ENCODE data around the gene KCNJ9. TPM values are rescaled to one million over a fixed set of nuclear protein-coding genes. Genes with fewer than 3 reads are reported as not detected.

Gene KCNJ9
- total RNA-seq, 1 donor from 2014 or later = 0.18 TPM

DNA sequence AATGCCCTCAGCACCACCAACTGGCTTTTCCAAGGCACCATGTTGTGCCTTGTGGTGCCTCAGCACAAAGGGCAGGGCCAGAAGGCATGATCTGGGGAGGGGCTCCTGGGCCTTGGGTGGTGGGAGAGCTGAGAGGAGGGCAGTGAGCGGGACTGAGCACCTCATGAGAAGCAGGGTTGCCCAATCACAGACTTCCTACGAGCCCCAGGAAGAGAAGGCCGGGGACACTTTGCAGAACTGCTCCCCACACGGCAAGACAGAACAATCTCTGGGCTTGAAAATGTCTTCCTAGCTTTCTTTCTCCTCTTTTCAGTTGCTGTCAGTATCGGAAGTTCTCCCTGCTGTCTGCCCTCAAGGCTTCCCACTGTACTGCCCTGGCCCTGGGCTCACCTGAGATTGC, 18.2 kb upstream of the KCNJ9 start:
- ATAC-seq = no peak
- intact Hi-C loops (cut with DNase I) = no loop called here
- no peak for DNase-seq (ENCODE audit: low spot score)

DNA sequence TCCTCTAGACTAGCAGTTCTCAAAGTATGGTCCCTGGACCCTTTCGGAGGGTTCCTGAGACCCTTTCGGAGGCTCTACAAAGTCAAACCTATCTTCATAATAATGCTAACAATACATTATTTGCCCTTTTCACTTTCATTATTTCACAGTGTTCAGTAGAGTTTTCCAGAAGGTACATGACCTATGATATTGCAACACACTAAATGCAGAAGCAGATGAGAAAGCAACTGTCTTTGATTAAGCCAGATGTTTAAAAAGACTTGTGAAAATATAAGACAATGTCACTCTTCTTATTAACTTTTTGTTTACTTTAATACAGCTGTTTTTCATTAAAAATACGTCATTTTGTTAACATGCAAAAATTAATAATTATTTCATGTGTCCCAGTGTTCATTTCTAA, 17.2 kb upstream of the KCNJ9 start:
- intact Hi-C loops (cut with DNase I) = no loop called here
- ATAC-seq (no peak), DNase-seq (ENCODE audit: low spot score) (no peak)

DNA sequence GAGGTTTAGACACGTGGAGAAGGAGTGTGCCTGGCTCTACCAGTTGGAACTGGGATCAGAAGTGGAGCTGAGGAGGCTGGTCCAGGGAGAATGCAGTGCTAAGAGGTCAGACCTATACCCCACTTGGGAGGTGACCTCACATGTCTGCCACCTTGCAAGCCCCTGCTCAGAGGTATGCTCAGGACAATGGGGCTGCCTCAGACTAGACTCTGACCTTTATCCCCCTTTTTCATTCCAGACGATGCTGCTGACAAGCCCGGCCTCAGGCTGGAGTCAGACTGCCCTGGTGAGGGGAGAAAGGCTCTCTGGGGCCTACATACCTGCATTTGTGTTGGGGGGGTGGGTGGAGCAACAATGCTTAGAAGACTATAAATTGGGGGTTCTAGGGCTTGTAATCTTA, 16.6 kb upstream of the KCNJ9 start:
- intact Hi-C loops (cut with DNase I) = no loop called here

DNA sequence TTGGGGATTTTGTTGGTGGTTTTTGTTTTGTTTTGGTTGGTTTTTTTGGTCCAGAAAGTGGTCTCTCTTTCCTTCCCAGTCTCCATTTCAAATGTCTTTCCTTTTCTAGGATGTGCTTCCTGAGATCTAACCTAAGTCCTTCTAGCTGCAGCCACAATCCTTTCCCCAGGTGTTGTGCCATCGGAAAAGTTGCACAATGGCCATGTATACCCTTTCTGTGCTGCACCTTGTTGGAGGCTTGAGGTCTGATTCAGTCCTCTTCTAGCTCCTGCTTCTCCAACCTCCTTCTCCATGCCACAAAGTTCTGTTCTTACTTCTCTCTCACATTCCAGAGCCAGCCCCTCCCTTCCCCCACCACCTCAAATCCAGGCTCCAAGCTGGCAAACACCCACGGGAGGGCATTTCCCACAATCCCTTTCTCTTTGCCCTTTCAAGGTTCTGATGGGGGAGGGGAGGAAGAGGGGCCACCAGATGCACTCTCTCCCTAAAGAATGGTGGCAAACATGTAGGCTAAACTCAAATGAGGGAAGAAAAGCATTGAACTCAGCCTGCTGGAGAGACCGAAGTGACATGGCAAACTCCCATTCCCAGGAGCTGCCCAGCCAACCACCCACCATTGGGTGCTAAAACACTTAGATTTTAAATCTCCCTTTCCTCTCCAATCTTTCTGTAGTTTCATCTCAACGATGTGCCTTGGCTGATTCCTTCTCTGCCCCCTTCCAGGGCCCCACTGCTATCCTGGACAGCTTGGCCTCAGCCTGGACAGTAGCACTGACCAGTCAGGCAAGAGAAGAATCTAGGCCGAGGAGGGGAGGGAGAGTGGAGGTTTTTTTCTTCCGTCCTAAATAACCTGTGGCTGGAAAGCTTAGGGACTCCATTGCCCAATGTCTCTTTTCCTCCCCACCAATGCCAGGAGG, 14.3 kb upstream of the KCNJ9 start:
- DNase-seq (ENCODE audit: low spot score) (no peak), ATAC-seq (no peak)
- intact Hi-C loops (cut with DNase I) = no loop called here

More for the DNA sequence above, 16.6 kb upstream of the KCNJ9 start:
- ATAC-seq (peak; percentile 17), DNase-seq (ENCODE audit: low spot score) (no peak)

DNA sequence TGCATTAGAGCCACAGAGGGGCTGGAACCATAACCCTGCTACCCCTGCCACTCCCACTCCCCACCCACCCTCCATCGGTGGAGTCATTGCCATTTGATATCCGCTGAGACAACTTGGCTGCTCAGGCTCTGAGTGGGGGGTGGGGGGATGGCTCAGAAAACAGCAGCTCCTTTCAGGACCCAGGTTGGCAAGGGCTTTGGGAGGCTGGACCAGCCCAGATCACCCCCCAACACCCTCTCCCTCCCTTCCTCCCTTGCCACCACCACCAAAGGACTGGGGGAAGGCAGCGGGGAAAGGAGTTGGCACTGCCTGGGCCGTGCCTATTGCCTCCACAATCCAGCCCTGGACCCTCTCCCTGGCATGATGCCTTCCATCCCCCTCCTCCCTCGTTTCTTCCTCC, 13.1 kb upstream of the KCNJ9 start:
- peak; percentile 25 for ATAC-seq
- intact Hi-C loops (cut with DNase I) = no loop called here
- peak; percentile 71 for DNase-seq (ENCODE audit: low spot score)

DNA sequence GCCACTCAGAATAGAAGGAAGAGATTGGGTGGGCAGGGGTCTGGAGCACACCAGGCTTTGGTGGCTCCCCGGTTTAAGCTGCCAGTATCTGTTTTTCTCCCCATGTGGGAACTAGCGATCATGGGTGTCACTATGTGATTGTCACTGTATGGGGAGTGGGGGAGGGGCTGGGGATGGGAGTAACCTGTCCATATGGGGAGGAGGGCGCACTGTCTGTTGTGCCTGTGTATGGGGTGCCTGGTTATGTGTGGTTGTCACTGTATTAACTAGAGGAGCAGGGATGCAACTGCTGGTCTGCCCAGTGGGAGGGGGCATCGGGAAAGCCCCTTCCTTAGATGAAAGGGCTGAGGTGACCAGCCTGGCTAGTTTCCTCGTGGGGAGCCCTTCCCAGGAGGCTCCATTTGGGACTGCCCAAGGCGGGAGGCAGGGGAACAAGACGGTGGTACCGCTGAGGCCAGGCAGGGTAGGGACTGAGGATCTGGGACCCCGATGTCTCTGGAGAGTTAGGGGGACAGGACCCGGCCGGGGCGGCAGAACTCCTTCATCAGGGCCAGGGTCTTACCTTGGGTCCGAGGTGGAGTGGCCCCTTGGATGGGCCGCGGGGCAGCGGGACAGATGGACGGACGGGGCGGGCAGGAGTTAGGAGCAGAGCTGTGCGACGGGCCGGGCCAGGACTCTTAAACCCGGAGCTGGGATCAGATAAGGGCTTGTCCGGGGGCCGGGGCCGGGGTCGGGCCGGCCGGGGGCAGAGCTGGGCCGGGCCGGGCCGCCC, 11.7 kb upstream of the KCNJ9 start, which contains the start of gene KCNJ10:
KCNJ10 (minus strand) TSS at position 701 of the 772 bp plus-strand sequence. CDS start 27,628 bp downstream, outside the sequence.
- intact Hi-C loops (cut with DNase I) = no loop called here
- DNase-seq (ENCODE audit: low spot score) = no peak
- ATAC-seq = no peak

DNA sequence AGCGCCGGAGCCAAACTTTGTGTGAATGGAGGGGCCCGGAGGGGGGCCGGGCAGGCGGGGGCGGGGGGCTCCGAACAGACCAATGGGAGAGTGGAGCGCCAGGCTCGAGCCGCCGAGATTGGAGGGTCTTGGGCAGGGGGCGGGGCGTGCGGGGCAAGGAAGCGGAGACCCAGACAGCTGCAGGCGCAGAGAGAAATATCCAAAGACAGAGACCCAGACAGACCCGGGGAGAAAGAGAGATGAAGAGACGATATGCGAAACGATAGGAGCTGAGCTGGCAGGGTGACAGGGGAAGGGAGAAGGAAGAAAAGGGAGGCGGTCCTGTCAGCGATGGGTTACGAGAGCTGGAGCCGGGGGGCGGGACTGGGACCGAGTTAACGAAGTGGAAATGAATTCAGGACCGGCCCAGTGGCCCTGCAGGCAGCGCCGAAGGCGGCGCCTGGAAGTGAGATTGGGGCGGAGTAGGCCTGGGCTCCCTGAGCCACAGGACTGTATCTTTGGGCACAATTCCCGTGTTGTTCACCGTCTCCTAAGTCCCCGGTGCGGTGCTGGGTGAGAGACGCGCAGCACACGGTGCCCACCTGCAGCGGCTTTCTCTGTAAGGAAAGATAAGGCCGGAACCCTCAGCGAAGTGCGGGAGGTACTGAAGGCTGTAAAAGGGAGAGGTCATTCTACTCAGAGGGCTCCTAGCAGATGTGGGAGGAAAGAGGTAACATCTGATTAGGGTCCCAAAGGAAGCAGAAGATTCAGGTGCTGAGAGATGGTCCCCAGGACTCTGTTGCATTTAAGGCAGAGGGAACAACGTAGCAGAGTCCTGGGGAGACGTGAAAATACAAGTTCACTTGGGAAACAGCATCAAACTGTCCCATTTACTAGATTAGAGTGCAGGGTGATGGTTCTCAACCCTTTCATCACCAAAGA, 10.8 kb upstream of the KCNJ9 start:
- DNase-seq (ENCODE audit: low spot score) (peak; percentile 88), ATAC-seq (peak; percentile 92)
- intact Hi-C loops (cut with DNase I) = no loop called here

DNA sequence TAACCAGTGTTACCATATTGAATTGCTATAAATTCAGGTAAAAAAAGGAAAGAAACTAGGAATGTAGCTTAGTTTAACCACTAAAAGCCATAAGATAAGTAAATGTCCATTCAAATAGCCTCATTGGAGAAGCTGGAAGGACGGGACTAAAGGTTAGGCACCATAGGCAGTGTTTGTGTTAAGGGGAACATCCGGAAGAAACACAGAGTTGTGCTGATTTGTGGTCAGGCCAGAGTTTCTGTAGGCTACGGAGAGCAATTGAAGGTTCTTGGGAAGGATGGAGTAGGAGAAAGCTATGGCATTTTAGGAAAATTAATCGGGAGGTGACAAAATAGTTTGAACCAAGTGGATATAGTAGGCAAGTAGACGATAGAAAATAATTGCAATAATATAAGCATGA, 10.0 kb upstream of the KCNJ9 start:
- no peak for DNase-seq (ENCODE audit: low spot score)
- intact Hi-C loops (cut with DNase I) = no loop called here
- ATAC-seq = no peak

DNA sequence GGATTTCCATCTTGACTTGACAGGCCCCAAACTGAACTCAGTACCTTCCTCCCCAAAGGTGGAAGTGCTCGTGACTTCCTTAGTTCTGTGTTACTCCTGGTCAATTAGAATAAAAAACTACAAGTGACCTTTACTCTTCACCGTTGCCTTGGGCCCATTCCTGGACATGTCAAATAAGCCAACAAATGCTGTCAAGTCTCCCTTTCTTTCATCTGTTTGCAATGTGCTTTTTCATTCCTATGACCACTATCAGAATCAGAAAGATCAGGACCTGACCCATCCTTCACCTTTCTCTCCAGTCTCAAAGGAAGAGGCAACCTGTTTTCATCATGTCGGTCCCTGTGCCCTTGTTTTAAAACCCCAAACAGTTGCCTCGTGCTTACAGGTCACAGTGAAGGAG, 6.5 kb upstream of the KCNJ9 start:
- ATAC-seq (no peak), DNase-seq (ENCODE audit: low spot score) (peak; percentile 15)
- intact Hi-C loops (cut with DNase I) = no loop called here

DNA sequence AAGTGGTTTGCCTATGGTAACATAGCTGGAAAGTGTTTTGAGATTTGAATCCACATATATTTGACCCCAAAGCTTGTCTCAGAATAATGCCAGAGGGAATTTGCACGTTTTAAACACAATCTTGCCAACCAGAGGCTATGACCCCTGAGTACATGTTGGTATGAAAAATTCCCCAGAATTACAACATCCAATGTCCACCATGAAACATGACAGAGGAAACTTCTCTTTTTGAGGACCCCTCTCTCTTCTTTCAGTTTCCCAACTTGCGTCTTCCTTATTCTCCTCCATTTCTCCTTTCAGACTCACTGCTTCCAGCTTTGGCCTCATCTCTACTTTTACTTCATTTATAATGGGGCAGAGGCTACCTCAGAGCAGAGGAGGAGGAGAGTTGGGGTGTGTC, 5.5 kb upstream of the KCNJ9 start:
- DNase-seq (ENCODE audit: low spot score) = no peak
- intact Hi-C loops (cut with DNase I) = no loop called here
- no peak for ATAC-seq

DNA sequence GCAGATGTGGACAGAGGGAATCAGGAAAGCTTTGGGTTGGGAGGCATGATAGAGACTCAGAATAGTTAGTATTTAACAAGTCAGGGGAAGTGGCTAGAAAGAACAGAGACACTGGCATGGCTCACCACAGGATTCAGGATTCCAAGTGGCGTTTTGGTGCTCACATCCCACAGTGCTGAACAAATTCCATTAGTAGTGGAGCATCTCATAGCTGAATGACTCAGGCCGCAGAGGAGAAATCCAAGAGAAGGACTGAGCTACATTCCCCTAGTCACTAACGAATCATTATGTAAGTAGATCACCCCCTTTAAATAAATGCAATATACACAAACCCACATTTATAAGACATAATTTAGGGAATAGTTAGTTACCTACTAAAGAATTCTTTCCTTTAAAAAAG, 5.0 kb upstream of the KCNJ9 start:
- DNase-seq (ENCODE audit: low spot score) (no peak), ATAC-seq (no peak)
- intact Hi-C loops (cut with DNase I) = no loop called here

DNA sequence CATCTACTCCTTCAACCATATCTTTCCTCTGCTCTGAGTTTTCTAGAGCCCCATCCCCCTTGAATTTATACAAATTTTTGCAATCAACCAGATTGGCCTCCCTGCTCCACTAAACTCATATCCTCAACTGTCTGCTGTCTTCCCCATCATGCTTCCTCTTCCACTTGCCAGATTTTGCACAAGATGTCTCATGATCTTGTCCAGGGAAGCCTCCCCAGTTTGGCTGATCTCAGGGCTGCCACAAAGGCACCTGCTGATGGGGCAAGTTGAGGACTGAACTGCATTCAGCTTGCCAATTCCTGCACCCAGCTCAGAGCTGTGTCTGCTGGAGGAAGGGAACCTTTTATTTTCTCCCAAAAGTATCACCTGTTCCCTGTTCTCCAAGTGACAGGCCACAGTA, 3.9 kb upstream of the KCNJ9 start:
- DNase-seq (ENCODE audit: low spot score) = no peak
- no peak for ATAC-seq
- intact Hi-C loops (cut with DNase I) = no loop called here

DNA sequence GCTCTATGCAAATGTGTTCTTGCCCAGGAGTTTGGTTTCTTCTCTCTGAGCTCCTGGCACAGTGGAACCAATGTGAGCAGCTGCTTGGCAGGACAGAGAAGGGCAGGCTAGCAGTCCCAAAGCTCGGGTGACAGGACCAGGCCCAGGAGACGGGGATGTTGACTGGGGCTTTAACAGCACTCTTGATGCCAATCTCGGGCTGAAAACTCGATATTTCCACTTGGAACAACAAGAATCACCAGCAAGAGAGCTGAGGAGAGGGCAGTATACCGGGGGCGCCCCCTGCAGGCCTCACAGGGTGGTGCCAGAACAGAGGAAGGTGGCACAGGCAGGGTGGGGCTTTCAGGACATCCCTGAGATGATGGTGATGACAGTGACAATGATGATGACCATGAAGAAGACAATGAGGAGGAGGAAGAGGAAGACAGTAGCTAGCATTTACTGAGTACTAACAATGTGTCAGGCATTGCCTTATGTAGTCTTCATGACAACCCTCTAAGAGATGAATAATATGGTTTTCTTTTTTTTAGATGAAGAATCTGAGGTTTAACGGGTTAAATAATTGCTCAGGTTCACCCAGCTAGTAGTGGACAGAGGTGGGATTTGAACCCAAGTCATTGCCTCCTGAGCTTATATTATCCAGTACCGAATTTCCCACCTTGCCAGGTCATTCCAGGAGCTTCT, 2.7 kb upstream of the KCNJ9 start:
- DNase-seq (ENCODE audit: low spot score) (no peak), ATAC-seq (peak; percentile 55)

DNA sequence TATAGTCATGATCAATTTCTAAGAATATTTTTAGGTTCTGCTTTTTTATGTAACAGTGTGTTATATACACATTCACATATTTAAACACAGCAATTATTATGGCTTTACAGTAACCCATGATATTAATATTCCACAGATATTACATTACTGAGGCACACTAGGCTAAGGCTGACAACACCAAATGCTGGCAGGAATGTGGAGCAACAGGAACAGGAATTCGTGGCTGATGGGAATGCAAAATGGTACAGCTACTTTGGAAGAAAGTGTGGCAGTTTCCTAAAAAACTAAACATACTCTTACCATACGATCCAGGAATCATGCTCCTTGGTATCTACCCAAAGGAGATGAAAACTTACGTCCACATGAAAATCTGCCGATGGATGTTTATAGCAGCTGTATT, 1.9 kb upstream of the KCNJ9 start:
- DNase-seq (ENCODE audit: low spot score) = no peak
- intact Hi-C loops (cut with DNase I) = no loop called here
- ATAC-seq = no peak

More for the DNA sequence above, 2.7 kb upstream of the KCNJ9 start:
- intact Hi-C loops (cut with DNase I) = no loop called here

DNA sequence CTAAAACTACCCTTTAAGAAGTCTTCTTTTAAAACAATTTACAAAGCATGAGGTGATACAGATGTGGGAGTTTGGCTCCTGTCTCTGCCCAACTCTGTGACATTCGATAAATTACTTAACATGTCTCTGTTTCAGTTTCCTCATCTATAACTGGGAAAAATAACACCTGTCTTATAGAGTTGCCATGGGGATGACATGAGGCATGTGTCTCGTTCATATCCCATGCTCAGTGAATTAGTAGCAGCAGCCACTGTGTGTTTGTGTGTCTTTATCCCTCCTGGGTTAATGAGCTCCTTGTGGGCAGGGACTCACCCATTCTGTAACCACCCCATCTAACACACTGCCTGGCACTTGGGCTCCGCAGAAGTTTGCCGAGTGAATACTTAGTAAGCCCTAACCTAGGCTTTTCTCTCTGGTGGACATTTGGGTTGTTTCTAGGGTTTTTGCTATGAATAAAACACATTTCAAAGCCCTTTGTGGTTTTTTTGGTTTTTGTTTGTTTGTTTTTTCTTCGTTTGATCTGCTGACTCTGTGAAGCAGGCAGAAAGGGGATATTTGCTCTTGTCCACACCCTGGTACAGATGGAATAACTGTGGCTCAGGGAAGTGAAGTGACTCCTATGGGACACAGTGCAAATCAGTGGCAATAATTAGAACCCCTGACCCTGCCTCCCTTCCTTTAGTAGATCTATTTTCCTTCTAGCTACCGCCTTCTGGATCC, 797 bp upstream of the KCNJ9 start:
- intact Hi-C loops (cut with DNase I) = loop anchor here (5.0 kb wide), 1 partner anchor 33 kb away; no protein-coding TSS in a partner anchor
- DNase-seq (ENCODE audit: low spot score) (no peak), ATAC-seq (no peak)

DNA sequence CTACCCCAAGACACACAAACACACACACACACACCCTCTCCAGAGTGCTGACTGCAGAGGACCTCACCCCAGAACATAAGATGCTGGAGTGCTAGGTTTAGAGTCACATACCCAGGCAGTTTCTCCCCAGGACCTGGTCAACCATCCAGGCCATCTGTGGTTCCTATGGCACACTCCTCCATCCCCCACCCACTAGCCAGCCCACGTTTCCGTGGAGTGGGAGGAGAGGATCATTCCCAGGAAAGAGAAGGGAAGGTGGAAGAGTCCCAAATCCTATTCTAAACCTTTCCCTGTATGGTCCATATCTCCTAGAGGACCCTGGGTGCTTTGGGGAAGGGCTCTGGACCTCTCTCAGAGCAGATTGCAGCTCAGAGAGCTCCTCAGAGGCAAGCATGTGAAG, 1.1 kb downstream of the KCNJ9 start:
- intact Hi-C loops (cut with DNase I) = loop anchor here (5.0 kb wide), 1 partner anchor 35 kb away; no protein-coding TSS in a partner anchor
- no peak for DNase-seq (ENCODE audit: low spot score)
- ATAC-seq = no peak

DNA sequence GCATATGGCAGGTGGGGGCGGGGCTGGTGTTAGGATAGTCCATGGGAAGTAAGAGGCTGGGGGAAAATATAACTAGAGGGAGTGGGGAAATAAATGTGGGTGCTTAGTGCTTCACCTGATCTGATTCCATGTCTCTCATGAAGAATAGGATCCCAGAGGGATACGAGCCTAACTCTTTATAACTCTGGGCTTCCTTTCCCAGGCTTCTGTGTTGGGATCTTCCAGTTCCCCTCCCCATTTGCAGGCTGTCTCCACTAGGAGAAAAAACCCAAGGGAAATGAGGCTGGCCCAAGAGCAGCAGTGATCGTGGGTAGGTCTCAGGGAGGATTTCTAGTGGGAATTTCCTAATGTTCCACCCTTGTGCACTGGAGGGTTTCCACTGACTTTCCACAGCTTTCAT, 1.6 kb downstream of the KCNJ9 start:
- DNase-seq (ENCODE audit: low spot score) (no peak), ATAC-seq (no peak)
- intact Hi-C loops (cut with DNase I) = loop anchor here (5.0 kb wide), 1 partner anchor 36 kb away; no protein-coding TSS in a partner anchor

All from sciatic nerve (tissue), 2 donors.